MM.1S (cell line): ENCODE measurements around the gene RNF182.

Source experiments
- CTCF ChIP-seq: fragments of 300-600 bp; sonication (generic); IDR thresholded peaks from 2 replicates; pipeline ENCODE4 v1.5.1; 2016; ENCODE audit warnings: antibody characterized with exemption, low read length, mixed read lengths
- EZH2 ChIP-seq: fragments of 300-600 bp; sonication (generic); optimal IDR thresholded peaks from 2 replicates; pipeline ENCODE3; 2017; ENCODE audit warnings: low read depth, mild to moderate bottlenecking, antibody characterized with exemption, low read length, mixed read lengths
- EZH2phosphoT487 ChIP-seq: fragments of 300-600 bp; sonication (generic); IDR thresholded peaks from 2 replicates; pipeline ENCODE4 v1.6.1; 2018; ENCODE audit warnings: antibody characterized with exemption, low read length

DNA sequence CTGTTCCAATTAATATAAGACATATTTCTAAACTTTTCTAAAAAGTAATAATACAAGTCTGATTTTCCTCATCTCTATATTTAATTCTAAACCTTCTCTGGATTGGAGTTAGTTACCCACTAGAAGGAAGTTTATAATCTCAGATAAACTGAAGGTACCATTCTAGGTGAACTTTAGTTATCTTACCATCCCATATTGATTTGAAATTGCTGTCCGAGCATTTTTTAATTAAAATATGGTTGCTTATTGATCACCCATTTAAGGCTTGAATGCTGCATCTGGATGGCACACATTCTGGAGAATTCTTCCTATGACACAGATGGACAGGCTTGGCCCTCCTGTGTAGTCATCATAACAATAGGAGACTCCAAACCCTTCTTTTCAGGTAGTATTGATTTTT, 8.0 kb downstream of the RNF182 start:
- TF ChIP-seq CTCF (no peak), EZH2 (no peak), EZH2phosphoT487 (no peak)
